Endothelial cell of umbilical vein (primary cell): ENCODE data around the gene MYO5B.

Experiments used
- EZH2 ChIP-seq: IDR thresholded peaks from 2 replicates; pipeline ENCODE4 v1.6.1; 2012; ENCODE audit warnings: borderline replicate concordance, low read depth, mild to moderate bottlenecking, moderate library complexity, low read length, inconsistent platforms; ENCODE audit not compliant: severe bottlenecking
- FOS ChIP-seq: IDR thresholded peaks from 2 replicates; pipeline ENCODE4 v1.6.1; 2011; ENCODE audit warnings: mild to moderate bottlenecking, low read length, moderate library complexity, borderline replicate concordance; ENCODE audit not compliant: insufficient read depth
- JUN ChIP-seq: IDR thresholded peaks from 2 replicates; pipeline ENCODE4 v1.6.1; 2011; ENCODE audit warnings: borderline replicate concordance, low read depth; ENCODE audit not compliant: insufficient read length, insufficient read depth
- MYC ChIP-seq: IDR thresholded peaks from one replicate; pipeline ENCODE4 v1.6.1; 2011; ENCODE audit warnings: mild to moderate bottlenecking, low read depth, low read length
- POLR2A ChIP-seq: IDR thresholded peaks from 2 replicates; pipeline ENCODE4 v1.6.1; 2012; ENCODE audit warnings: low read depth, mild to moderate bottlenecking, control low read depth, low read length
- POLR2AphosphoS5 ChIP-seq: IDR thresholded peaks from 2 replicates; pipeline ENCODE4 v1.6.1; 2012; ENCODE audit warnings: low read depth, mild to moderate bottlenecking, control low read depth, low read length, moderate library complexity; ENCODE audit not compliant: insufficient read depth
- TF ChIP-seq, protein P1 (sequence below), 2 donors: IDR thresholded peaks; 1 replicate in 1 of 2; 2 replicates in 1 of 2; pipeline ENCODE4 v1.5.1; 2011; ENCODE audit warnings: low read length in 2 of 2, mild to moderate bottlenecking in 2 of 2, moderate library complexity in 2 of 2, control low read depth in 1 of 2, inconsistent platforms in 1 of 2, low read depth in 1 of 2; ENCODE audit not compliant: insufficient read depth in 1 of 2; ENCODE audit errors: extremely low read depth in 1 of 2
- TF ChIP-seq, protein P2 (sequence below): IDR thresholded peaks from 2 replicates; pipeline ENCODE4 v1.6.1; 2011; ENCODE audit not compliant: insufficient read depth, insufficient read length

DNA sequence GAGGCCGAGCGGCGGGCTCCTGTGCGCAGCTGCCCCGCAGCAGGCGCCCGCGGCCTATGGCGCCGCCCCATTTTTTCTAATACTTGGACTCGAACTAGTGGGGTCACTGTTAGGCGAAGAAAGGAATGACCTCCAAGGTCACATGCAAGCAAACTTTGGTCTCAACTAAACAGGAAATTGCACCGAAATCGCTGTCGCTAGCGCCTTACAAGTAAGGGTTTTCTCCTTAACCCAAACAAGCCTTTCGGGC lies 382.0 kb downstream of the MYO5B start:
- no peak for TF ChIP-seq POLR2AphosphoS5
- TF ChIP-seq, protein P1, sequence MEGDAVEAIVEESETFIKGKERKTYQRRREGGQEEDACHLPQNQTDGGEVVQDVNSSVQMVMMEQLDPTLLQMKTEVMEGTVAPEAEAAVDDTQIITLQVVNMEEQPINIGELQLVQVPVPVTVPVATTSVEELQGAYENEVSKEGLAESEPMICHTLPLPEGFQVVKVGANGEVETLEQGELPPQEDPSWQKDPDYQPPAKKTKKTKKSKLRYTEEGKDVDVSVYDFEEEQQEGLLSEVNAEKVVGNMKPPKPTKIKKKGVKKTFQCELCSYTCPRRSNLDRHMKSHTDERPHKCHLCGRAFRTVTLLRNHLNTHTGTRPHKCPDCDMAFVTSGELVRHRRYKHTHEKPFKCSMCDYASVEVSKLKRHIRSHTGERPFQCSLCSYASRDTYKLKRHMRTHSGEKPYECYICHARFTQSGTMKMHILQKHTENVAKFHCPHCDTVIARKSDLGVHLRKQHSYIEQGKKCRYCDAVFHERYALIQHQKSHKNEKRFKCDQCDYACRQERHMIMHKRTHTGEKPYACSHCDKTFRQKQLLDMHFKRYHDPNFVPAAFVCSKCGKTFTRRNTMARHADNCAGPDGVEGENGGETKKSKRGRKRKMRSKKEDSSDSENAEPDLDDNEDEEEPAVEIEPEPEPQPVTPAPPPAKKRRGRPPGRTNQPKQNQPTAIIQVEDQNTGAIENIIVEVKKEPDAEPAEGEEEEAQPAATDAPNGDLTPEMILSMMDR (IDR thresholded peaks at IDR 0.05; ENCODE audit: extremely low read depth in 1 of 2, insufficient read depth in 1 of 2, low read depth in 1 of 2, low read length in 2 of 2): no peak
- no peak for TF ChIP-seq POLR2A
- TF ChIP-seq EZH2: no peak
- TF ChIP-seq, protein P2, sequence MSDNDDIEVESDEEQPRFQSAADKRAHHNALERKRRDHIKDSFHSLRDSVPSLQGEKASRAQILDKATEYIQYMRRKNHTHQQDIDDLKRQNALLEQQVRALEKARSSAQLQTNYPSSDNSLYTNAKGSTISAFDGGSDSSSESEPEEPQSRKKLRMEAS: no peak
- no peak for TF ChIP-seq FOS
- TF ChIP-seq JUN: no peak
- TF ChIP-seq MYC: no peak
